Measurements from ENCODE around the gene NRCAM. TPM values are rescaled to one million over a fixed set of nuclear protein-coding genes. Genes with fewer than 3 reads are reported as not detected.
"Not testable (repeated sequence)": the region's sequence is repeated elsewhere in the genome, so short reads cannot be mapped to it uniquely, and the experiment has no call there.

Gene NRCAM
- total RNA-seq, 1 donor from 2014 or later, result 33.2 TPM

DNA sequence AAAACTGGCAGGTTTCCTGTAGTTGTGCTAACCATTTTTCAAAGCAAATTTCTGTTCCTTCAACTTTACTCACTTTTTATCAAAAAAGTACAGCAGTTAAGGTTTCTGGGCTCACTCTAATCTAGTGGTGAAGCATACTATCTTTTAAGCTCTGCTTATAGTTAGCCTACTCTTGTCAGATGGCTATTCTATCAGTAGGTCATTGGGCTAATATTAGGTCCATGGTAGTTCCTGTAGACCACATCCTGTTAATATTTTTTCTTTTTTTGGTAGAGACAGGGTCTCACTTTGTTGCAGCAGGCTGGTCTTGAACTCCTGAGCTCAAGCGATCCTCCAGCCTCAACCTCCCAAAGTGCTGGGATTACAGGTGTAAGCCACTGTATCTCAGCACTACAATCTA is 27.9 kb upstream of the NRCAM start:
- no peaks in the 10 kb centered on the region for H3K9me3 Mint-ChIP-seq
- no peak for DNase-seq (ENCODE audit: low read depth, low spot score)
- no peaks in the 10 kb centered on the region for H3K27me3 Mint-ChIP-seq (ENCODE audit: low read depth)
- no peak overlapping the region for H3K4me3 Mint-ChIP-seq
- H3K4me1 Mint-ChIP-seq, result no peaks in the 10 kb centered on the region
- no peaks in the 10 kb centered on the region for H3K36me3 Mint-ChIP-seq (ENCODE audit: low read depth)
- no peak overlapping the region for H3K27ac Mint-ChIP-seq (ENCODE audit: unreplicated experiment)
- no peak for TF ChIP-seq CTCF (conservative IDR thresholded peaks at IDR 0.05)

DNA sequence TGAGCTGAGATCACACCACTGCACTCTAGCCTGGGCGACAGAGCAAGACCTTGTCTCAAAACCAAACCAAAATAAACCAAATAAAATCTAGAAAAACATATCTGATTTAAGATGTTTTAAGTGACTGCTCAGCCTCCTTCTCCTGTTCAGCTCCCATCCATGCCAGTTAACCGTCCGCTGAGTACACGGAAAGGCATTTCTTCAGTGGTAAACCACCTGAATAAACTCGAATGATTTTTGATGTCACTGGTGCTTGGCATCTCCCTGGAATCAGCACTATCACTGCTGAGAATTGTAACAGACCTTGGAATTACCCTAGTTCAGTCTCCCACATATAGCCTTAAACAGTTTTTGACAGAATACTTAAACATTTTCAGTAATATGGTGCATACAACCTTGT is 24.1 kb upstream of the NRCAM start:
- Mint-ChIP-seq H3K4me3 (no peak overlapping the region), H3K27ac (ENCODE audit: unreplicated experiment) (no peak overlapping the region), H3K4me1 (no peaks in the 10 kb centered on the region), H3K36me3 (ENCODE audit: low read depth) (peaks cover 8% of the 10 kb centered on the region), H3K27me3 (ENCODE audit: low read depth) (no peaks in the 10 kb centered on the region), H3K9me3 (no peaks in the 10 kb centered on the region)
- no peak for DNase-seq (ENCODE audit: low read depth, low spot score)
- TF ChIP-seq CTCF (conservative IDR thresholded peaks at IDR 0.05), result no peak

GRCh38 chr7:108479751-108480150 is 23.5 kb upstream of the NRCAM start:
- no peaks in the 10 kb centered on the region for H3K27me3 Mint-ChIP-seq (ENCODE audit: low read depth)
- H3K4me1 Mint-ChIP-seq, result no peaks in the 10 kb centered on the region
- H3K36me3 Mint-ChIP-seq (ENCODE audit: low read depth), result peaks cover 8% of the 10 kb centered on the region
- H3K27ac Mint-ChIP-seq (ENCODE audit: unreplicated experiment), result no peak overlapping the region
- TF ChIP-seq CTCF (conservative IDR thresholded peaks at IDR 0.05), result no peak
- H3K9me3 Mint-ChIP-seq, result no peaks in the 10 kb centered on the region
- DNase-seq (ENCODE audit: low read depth, low spot score), result no peak
- no peak overlapping the region for H3K4me3 Mint-ChIP-seq

DNA sequence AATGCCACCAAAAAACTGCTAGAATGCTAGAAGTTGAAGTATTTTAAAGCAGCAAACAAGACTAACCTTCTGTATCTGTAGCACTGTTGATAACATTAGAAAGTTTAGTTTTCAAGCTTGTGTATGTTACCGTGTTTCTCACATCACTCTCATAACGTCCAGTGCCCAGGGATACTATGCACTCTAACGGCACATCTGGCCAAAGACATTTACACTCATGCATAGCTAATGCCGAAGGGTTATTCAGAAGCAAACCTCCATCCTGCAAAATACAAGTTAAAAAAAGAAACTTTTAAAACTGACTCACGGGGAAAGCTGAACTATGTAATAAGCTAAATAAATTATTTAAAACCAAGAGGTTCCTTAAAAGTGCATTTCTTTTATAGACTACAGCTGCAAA is 22.9 kb upstream of the NRCAM start:
- Mint-ChIP-seq H3K36me3 (ENCODE audit: low read depth) (peaks cover 8% of the 10 kb centered on the region), H3K27me3 (ENCODE audit: low read depth) (no peaks in the 10 kb centered on the region), H3K4me3 (no peak overlapping the region), H3K9me3 (no peaks in the 10 kb centered on the region), H3K4me1 (no peaks in the 10 kb centered on the region), H3K27ac (ENCODE audit: unreplicated experiment) (no peak overlapping the region)
- no peak for DNase-seq (ENCODE audit: low read depth, low spot score)
- no peak for TF ChIP-seq CTCF (conservative IDR thresholded peaks at IDR 0.05)

GRCh38 chr7:108468246-108468645 is 12.0 kb upstream of the NRCAM start:
- DNase-seq (ENCODE audit: low read depth, low spot score), result no peak
- H3K27ac Mint-ChIP-seq (ENCODE audit: unreplicated experiment), result no peak overlapping the region
- no peak for TF ChIP-seq CTCF (conservative IDR thresholded peaks at IDR 0.05)

DNA sequence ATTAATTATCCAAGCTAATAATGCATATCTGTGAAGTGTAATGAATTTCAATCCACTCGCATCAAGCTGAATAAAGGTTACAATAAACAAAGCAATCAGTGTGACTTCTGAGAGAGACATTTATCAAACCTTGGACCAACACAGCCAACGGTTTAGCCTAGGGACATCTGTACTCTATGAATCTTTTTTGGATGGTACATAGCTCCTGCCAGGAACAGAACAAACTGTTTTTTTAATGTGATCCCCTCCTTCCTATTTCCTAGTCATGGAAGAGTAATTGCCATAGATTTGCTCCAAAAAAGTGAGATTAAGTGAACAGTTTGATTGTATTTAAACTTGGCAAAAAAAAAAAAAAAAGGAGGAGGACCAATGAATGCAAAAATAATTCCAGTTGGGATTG is 11.2 kb upstream of the NRCAM start:
- no peak for DNase-seq (ENCODE audit: low read depth, low spot score)
- no peaks in the 10 kb centered on the region for H3K36me3 Mint-ChIP-seq (ENCODE audit: low read depth)
- H3K27me3 Mint-ChIP-seq (ENCODE audit: low read depth), result peaks cover 5% of the 10 kb centered on the region

More at GRCh38 chr7:108468246-108468645, 12.0 kb upstream of the NRCAM start:
- peaks cover 5% of the 10 kb centered on the region for H3K27me3 Mint-ChIP-seq (ENCODE audit: low read depth)
- H3K36me3 Mint-ChIP-seq (ENCODE audit: low read depth), result peaks cover 2% of the 10 kb centered on the region
- H3K4me1 Mint-ChIP-seq, result peaks cover 6% of the 10 kb centered on the region
- H3K9me3 Mint-ChIP-seq, result peaks cover 2% of the 10 kb centered on the region
- no peak overlapping the region for H3K4me3 Mint-ChIP-seq

GRCh38 chr7:108466322-108466721 is 10.1 kb upstream of the NRCAM start:
- H3K4me1 Mint-ChIP-seq; H3K27me3 Mint-ChIP-seq (ENCODE audit: low read depth); H3K27ac Mint-ChIP-seq (ENCODE audit: unreplicated experiment); H3K9me3 Mint-ChIP-seq; H3K4me3 Mint-ChIP-seq; DNase-seq (ENCODE audit: low read depth, low spot score); H3K36me3 Mint-ChIP-seq (ENCODE audit: low read depth): not testable (repeated sequence)

More for the DNA sequence above, 11.2 kb upstream of the NRCAM start:
- no peak for TF ChIP-seq CTCF (conservative IDR thresholded peaks at IDR 0.05)
- Mint-ChIP-seq H3K4me1 (peaks cover 6% of the 10 kb centered on the region), H3K27ac (ENCODE audit: unreplicated experiment) (no peak overlapping the region), H3K9me3 (peaks cover 2% of the 10 kb centered on the region), H3K4me3 (no peak overlapping the region)
